GM19025 (cell line): ENCODE data around the gene CNTNAP2.

Source experiments
- ATAC-seq: cut with Tn5 transposase; IDR thresholded peaks from one replicate; pipeline ENCODE4 v1.9.1; 2021; ENCODE audit warnings: mild to moderate bottlenecking, low read depth, moderate library complexity; ENCODE audit not compliant: unreplicated experiment

CNTNAP2 gene

GRCh38 chr7:146731185-146731584 lies 614.6 kb downstream of the CNTNAP2 start:
- no peak for ATAC-seq

DNA sequence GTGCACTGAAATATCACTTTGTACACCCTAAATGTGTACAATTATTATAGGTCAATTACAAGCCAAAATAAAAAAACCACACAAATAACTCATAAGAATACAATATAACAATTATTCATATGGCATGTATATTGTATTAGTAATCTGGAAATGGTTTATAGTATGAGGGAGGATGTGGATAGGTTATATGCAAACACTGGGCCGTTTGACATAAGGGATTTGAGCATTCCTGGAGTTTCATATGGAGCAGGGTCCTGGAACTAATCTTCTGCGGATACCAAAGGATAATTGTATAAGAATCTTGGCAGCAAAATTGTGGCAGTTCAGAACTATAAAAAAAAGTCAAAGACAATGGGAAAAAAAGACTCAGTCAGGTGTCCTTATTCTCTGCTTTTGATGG lies 619.4 kb downstream of the CNTNAP2 start:
- ATAC-seq: no peak

DNA sequence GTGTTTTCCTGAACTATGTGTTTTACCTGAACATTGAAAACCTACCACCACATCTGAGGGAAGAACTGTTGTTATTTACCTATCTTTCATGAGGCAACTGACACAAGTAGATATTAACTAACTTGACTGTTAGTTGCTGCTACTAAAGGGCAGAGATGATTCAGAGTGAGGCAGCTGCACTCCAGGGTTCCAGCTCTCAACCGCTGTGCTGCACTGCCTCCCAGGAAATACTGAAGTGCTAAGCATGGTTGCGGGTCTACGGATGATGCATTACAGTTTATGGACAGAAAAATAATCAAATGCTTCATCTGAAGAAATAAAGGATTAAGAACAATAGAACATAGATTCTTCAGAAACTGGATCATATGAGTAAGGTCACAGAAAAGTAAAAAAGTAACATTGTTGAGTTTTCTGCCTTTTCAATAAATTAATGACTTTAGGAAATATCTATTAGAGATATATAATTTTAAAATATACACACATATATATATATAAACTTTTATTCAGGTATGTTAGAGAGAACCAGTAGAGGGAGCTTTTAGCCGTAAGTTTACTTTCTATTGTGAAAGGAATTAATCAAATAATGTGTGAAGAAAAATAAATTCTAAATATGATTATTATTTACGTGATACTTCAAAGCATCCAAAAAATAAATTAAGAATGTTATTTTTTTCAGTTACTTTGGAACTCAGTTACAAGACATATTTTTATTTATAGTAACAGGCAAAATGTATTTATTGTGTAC lies 620.0 kb downstream of the CNTNAP2 start:
- ATAC-seq: no peak

DNA sequence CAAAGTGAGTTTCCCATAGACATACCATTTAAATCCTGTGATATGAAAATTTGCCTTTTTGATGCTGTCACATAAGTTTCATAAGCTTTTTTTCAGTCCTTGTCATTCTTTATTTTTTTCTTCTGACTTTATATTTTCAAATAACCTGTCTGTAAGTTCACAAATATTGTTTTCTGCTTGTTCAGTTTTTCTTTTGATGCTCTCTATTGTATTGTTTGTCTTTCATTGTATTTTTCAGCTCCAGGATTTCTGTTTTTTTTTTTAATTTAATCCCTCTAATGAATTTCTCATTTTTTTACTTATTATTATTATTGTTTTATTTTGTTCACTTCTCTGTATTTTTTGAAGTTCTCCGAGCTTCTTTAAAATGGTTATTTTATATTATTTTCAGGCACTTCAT lies 623.4 kb downstream of the CNTNAP2 start:
- ATAC-seq: no peak

DNA sequence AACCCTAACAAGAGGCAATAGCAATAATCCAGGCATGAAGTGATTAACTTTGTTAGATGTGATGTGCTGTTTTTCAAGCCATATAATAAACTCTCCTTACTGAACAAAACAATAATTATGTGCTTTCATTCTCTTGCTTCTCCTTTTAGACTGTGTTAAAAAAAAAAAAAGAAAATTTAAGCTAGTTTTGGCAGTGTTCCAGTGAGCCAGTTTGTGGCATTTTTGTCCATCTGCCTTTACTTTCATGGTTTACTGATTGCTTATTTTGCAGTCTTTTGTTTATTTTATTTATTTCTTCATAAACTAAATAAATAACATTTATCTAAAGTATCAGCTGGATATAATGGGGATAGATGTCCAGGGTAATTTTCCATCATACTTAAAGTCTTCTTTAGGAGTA lies 625.3 kb downstream of the CNTNAP2 start:
- no peak for ATAC-seq

GRCh38 chr7:146754385-146754784 lies 637.8 kb downstream of the CNTNAP2 start:
- ATAC-seq: no peak

DNA sequence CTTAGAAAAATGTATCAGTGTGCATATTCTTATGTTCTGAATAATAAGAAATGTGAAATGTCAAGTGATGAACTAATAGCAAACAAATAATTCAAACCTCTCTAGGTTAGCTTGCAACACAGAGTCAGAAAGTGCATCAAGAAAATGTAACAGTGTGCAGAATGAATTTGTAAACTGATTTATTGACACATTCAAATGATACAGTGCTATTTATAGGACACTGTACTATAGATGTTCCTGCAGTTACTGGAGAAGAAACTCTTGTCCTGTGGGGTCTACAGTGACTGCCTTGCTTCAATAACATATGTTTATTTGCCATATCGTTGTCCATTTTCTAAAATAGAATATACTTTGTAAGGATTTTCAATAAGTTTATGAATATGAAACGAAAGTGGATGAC lies 639.0 kb downstream of the CNTNAP2 start:
- ATAC-seq: no peak

DNA sequence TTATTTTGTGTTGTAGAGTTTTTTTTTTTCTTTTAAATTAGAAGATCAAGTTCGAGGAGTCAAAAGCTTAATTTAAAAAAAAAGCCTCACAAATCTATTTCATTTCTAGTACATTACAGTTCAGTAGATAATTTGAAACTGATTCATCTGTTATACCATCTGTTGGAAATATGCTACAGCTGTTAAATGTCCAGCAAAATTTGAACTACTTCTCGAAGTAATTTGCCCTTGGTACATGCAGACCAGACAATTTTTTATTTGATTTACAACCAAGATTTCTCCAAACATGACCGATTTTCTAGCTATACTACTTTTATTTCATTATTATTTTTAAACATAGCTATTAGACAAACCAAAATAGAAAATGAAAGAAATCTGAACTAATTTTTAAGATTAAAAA lies 647.9 kb downstream of the CNTNAP2 start:
- no peak for ATAC-seq

- ATAC-seq: no peak
Observed at GRCh38 chr7:146768957-146769356, 652.4 kb downstream of the CNTNAP2 start.

- ATAC-seq: no peak
Observed at GRCh38 chr7:146772601-146773000, 656.0 kb downstream of the CNTNAP2 start.

GRCh38 chr7:146773506-146773905 lies 656.9 kb downstream of the CNTNAP2 start:
- ATAC-seq: no peak

- no peak for ATAC-seq
Observed at GRCh38 chr7:146781352-146782116, 664.9 kb downstream of the CNTNAP2 start.

- ATAC-seq: no peak
Observed at GRCh38 chr7:146787266-146787665, 670.7 kb downstream of the CNTNAP2 start.

- ATAC-seq: no peak
Observed at GRCh38 chr7:146788008-146788407, 671.4 kb downstream of the CNTNAP2 start.

DNA sequence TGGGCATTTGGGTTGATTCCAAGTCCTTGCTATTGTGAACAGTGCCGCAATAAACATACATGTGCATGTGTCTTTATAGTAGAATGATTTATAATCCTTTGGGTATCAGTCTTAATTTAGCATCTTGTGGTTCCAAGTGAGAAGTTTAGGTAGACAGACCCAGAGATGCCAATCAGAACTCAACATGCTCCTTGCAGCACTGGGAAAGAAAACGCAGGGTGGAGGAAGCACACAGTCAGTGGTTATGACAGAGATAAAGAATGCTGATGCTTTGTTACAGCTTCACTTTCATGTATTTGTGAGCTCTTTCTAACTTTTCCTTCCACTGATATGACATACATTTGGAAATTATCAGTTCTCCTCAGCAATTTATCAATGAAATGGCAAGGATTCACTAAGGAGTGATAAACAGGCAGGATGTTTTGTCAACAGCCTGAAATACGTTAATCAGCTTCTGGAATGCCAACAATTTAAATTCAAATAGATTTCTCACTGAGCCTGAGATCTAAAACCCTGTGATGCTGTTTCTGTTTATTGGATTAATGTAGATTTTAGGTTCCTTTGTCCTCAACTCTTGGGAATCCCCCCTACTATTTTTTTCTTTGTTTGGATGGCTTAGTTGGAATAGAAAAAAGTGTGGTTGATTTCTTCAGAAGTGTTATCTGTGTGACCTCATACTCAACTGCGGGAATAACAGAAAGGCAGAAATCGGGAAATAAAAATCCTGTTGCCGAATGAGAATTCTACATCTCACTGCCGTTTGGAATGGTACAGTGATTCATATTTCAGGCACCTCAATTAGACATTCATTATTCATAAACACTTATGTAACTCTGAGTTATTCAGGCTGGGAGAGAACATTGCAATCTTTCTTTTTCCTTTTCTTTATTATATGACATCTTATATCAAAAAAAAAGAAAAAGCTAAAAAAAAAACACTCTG lies 675.0 kb downstream of the CNTNAP2 start:
- no peak for ATAC-seq

DNA sequence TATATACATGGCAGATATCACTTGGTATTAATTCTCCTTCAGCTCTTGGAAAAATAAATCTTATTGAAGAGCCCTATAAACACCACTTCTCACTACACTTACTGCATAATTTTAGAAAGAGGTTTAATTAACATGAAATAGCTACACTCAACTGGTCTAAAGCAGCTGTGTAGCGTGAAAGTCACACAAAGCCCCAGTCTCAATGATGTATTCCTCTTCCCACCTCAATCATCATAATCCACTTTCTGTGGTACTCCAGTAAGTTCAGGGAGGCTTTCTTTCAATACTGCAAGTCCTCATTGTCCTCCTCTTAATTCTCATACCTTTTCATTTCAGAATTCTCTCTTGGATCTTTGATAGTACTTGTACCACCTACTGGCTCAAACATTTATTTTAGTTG lies 688.0 kb downstream of the CNTNAP2 start:
- ATAC-seq: no peak

GRCh38 chr7:146805082-146805481 lies 688.5 kb downstream of the CNTNAP2 start:
- ATAC-seq: no peak

DNA sequence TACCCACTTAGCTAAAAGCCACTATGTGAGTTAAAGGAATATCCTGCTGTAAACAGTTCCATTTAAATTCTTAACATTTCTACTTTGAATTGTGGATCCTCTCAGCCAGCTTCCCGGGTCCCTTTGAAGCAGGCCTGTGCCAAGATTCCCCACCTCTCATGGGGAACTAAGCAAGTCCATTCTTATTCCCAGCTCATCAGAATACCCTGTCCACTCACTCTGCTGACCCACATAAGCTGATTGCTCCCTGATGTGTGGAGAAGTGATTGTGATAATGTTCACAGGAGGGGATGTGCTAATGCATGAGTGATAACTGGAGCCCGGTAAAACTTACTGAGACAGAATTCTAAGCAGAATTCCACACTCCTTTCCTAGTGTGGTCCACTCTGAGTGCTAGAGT lies 709.7 kb downstream of the CNTNAP2 start:
- ATAC-seq: no peak

DNA sequence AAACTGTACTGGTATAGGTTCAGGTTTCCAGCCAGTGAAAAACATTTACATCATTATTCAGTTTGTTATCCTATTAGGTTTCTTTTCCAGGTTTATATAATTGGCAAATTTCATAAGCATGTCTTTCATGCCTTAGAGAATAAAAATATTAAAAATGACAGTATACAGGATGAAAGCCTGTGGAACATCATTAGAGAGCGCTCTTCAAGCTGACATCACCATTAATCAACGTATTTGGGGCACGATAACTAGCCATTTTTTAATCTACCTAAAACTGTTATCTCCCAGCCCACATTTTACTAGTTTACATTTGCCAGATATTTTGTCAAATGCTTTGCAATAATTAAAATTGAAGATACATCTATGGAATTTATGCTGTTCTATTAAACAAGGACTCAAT lies 714.1 kb downstream of the CNTNAP2 start:
- ATAC-seq: no peak

DNA sequence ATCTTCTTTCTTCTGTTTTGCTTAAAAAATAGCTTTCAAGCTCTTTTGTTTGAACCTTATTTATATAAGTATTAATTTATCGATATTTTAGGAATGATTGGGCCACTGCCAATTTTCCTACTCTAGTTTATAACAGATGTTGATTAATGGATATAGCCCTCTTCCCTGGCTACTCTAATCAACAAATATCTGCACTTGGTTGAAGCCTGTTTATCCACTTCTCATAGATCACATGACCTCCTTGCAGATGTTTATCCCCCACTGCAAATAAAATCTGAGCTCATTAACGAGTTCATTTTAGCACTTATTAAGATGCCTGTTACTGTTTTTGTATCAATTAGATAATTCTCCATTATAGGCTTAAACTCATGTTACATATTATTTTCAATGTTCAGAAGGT lies 715.3 kb downstream of the CNTNAP2 start:
- ATAC-seq: no peak

DNA sequence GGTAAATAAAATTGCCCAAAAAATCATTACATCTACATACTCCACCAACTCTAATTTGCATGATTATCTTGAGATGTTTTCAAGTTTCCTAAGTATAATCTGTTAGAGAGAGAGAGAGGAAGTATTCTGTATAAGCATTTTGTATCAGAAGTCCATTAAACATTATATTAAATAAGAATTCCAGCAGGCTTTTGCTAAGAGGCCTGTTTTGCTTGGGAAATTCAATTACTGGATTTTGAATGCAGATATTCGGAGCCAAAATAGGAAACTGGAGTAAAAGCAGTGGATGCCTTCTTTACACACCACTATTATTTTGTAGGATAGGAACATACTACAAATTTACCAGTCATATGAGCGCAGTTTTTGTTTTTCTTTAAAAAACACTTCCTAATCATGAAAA lies 727.8 kb downstream of the CNTNAP2 start:
- ATAC-seq: no peak
